BE2C (cell line): Measurements from ENCODE around the gene RASA3.
A peak's percentile ranks its signal among the peaks of the same experiment; 100 is the strongest.
"Not testable (repeated sequence)": the region's sequence is repeated elsewhere in the genome, so short reads cannot be mapped to it uniquely, and the experiment has no call there.

Experiments used
- DNase-seq: peaks from one replicate; pipeline ENCODE4 v3.0.0-alpha.2; 2020
- H3K27me3 ChIP-seq: fragments of 250-450 bp; sonication (Bioruptor Pico); 2 replicates; pipeline ENCODE4 v1.5.1; 2020; ENCODE audit warnings: mild to moderate bottlenecking
- H3K36me3 ChIP-seq: fragments of 250-450 bp; sonication (Bioruptor Pico); 2 replicates; pipeline ENCODE4 v1.5.1; 2020; ENCODE audit warnings: mild to moderate bottlenecking
- H3K4me1 ChIP-seq: fragments of 250-450 bp; sonication (Bioruptor Pico); 2 replicates; pipeline ENCODE4 v1.5.1; 2020
- H3K4me3 ChIP-seq: 2 replicates; pipeline ENCODE4 v1.5.1; 2011; ENCODE audit warnings: low read depth, low read length
- H3K9me3 ChIP-seq: fragments of 250-450 bp; sonication (Bioruptor Pico); 2 replicates; pipeline ENCODE4 v1.5.1; 2020
- TF ChIP-seq, protein P1 (sequence below): IDR thresholded peaks from 2 replicates; pipeline ENCODE4 v1.5.1; 2012; ENCODE audit warnings: mild to moderate bottlenecking, low read depth, low read length

RASA3 gene

GRCh38 chr13:114121031-114121430 lies 11.4 kb downstream of the RASA3 start:
- H3K9me3 ChIP-seq = no peaks in the 10 kb centered on the region
- no peaks in the 10 kb centered on the region for H3K36me3 ChIP-seq
- H3K4me1 ChIP-seq = peaks cover 12% of the 10 kb centered on the region
- no peak for DNase-seq
- no peaks in the 10 kb centered on the region for H3K27me3 ChIP-seq
- H3K4me3 ChIP-seq = no peak overlapping the region
- TF ChIP-seq, protein P1, sequence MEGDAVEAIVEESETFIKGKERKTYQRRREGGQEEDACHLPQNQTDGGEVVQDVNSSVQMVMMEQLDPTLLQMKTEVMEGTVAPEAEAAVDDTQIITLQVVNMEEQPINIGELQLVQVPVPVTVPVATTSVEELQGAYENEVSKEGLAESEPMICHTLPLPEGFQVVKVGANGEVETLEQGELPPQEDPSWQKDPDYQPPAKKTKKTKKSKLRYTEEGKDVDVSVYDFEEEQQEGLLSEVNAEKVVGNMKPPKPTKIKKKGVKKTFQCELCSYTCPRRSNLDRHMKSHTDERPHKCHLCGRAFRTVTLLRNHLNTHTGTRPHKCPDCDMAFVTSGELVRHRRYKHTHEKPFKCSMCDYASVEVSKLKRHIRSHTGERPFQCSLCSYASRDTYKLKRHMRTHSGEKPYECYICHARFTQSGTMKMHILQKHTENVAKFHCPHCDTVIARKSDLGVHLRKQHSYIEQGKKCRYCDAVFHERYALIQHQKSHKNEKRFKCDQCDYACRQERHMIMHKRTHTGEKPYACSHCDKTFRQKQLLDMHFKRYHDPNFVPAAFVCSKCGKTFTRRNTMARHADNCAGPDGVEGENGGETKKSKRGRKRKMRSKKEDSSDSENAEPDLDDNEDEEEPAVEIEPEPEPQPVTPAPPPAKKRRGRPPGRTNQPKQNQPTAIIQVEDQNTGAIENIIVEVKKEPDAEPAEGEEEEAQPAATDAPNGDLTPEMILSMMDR = no peak

- TF ChIP-seq, protein P1 = no peak
- DNase-seq = peak; percentile 50
- H3K4me1 ChIP-seq = peaks cover 12% of the 10 kb centered on the region
These were observed 11.8 kb downstream of the RASA3 start for GRCh38 chr13:114120591-114121011.

GRCh38 chr13:114119196-114119595 lies 13.2 kb downstream of the RASA3 start:
- H3K4me3 ChIP-seq = no peak overlapping the region

More at GRCh38 chr13:114120591-114121011, 11.8 kb downstream of the RASA3 start:
- H3K4me3 ChIP-seq = no peak overlapping the region
- H3K36me3 ChIP-seq = no peaks in the 10 kb centered on the region
- H3K27me3 ChIP-seq = no peaks in the 10 kb centered on the region
- no peaks in the 10 kb centered on the region for H3K9me3 ChIP-seq

DNA sequence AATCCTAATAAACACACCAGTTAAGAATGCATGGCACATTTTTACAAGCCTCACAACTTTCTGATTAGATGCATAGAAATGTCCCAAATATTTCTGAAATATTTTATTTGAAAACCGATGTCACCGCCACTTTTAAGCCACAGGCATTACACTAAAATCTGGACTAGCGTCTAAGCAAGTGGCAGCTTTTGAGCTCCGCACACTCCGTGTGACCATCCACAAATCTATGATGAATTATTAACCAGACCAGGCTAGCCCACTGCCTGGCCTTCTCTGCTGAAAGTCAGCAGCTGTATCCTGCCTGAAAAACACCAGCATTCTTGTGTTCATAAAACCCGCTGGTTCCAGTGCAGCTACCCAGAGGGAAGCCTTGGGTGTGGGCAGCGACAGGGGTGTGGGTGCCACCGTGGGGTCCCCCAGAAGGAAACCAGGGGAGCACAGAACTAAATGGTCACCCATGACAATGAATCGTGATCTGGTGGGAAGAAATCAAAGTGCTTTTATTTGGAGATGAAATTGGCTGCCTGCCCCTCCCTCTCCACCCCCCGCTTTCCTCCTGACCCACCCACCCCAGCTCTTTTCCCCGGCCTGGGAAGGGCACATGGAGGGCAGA lies 13.8 kb downstream of the RASA3 start:
- DNase-seq = no peak
- Histone ChIP-seq H3K4me3 (no peak overlapping the region), H3K9me3 (no peaks in the 10 kb centered on the region), H3K36me3 (no peaks in the 10 kb centered on the region; the same call in 1 of the 2 replicates), H3K27me3 (no peaks in the 10 kb centered on the region), H3K4me1 (peaks cover 12% of the 10 kb centered on the region)
- TF ChIP-seq, protein P1 = no peak

More at GRCh38 chr13:114119196-114119595, 13.2 kb downstream of the RASA3 start:
- no peak for DNase-seq
- TF ChIP-seq, protein P1 = no peak
- no peaks in the 10 kb centered on the region for H3K27me3 ChIP-seq
- peaks cover 12% of the 10 kb centered on the region for H3K4me1 ChIP-seq
- no peaks in the 10 kb centered on the region; the same call in 1 of the 2 replicates for H3K36me3 ChIP-seq
- H3K9me3 ChIP-seq = no peaks in the 10 kb centered on the region

- no peak overlapping the region for H3K4me3 ChIP-seq
- DNase-seq = no peak
These were observed 14.3 kb downstream of the RASA3 start for GRCh38 chr13:114118086-114118485.

DNA sequence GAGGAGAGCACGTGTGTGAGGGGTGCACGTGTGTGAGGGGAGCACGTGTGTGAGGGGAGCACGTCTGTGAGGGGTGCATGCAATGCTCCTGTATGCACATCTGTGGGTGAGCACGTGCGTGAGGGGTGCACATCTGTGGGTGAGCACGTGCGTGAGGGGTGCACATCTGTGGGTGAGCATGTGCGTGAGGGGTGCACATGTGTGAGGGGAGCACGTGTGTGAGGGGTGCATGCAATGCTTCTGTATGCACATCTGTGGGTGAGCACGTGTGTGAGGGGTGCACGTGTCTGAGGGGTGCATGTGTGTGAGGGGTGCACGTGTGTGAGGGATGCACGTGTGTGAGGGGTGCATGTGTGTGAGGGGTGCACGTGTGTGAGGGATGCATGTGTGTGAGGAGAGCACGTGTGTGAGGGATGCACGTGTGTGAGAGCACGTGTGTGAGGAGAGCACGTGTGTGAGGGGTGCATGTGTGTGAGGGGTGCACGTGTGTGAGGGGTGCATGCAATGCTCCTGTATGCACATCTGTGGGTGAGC lies 15.0 kb downstream of the RASA3 start:
- DNase-seq, H3K27me3 ChIP-seq, H3K4me3 ChIP-seq, H3K9me3 ChIP-seq, H3K36me3 ChIP-seq: not testable (repeated sequence)
- H3K4me1 ChIP-seq = peaks cover 12% of the 10 kb centered on the region

More at GRCh38 chr13:114118086-114118485, 14.3 kb downstream of the RASA3 start:
- Histone ChIP-seq H3K36me3 (no peaks in the 10 kb centered on the region; the same call in 1 of the 2 replicates), H3K4me1 (peaks cover 12% of the 10 kb centered on the region), H3K27me3 (no peaks in the 10 kb centered on the region), H3K9me3 (no peaks in the 10 kb centered on the region)
- TF ChIP-seq, protein P1 = no peak
